H9 (cell line): ENCODE data around the gene DCLRE1C. TPM values are rescaled to one million over a fixed set of nuclear protein-coding genes. Genes with fewer than 3 reads are reported as not detected.
"Not testable (repeated sequence)": the region's sequence is repeated elsewhere in the genome, so short reads cannot be mapped to it uniquely, and the experiment has no call there.

Experiments used
- DNase-seq: peaks from one replicate; pipeline ENCODE4 v3.0.0-alpha.2; 2017
- H2AFZ ChIP-seq: one replicate; pipeline ENCODE4 v1.6.1; 2013; ENCODE audit warnings: mild to moderate bottlenecking, low read length, control low read depth, moderate library complexity
- H2AK5ac ChIP-seq: 2 replicates; pipeline ENCODE4 v1.6.1; 2013; ENCODE audit warnings: low read length, control low read depth, mixed read lengths; ENCODE audit not compliant: insufficient read length
- H2BK120ac ChIP-seq: one replicate; pipeline ENCODE4 v1.6.1; 2013; ENCODE audit warnings: low read depth, mild to moderate bottlenecking, low read length, control low read depth, inconsistent platforms; ENCODE audit not compliant: poor library complexity, severe bottlenecking
- H2BK12ac ChIP-seq: 2 replicates; pipeline ENCODE4 v1.6.1; 2013; ENCODE audit warnings: low read length, control low read depth, mixed read lengths, low read depth; ENCODE audit not compliant: insufficient read length
- H2BK15ac ChIP-seq: 2 replicates; pipeline ENCODE4 v1.6.1; 2013; ENCODE audit warnings: low read depth, low read length, control low read depth
- H2BK20ac ChIP-seq: one replicate; pipeline ENCODE4 v1.6.1; 2013; ENCODE audit warnings: low read depth, mild to moderate bottlenecking, low read length, control low read depth, inconsistent platforms; ENCODE audit not compliant: poor library complexity, severe bottlenecking
- H2BK5ac ChIP-seq: 2 replicates; pipeline ENCODE4 v1.6.1; 2013; ENCODE audit warnings: low read length, control low read depth, mixed read lengths; ENCODE audit not compliant: insufficient read length
- H3K14ac ChIP-seq: 2 replicates; pipeline ENCODE4 v1.6.1; 2013; ENCODE audit warnings: low read length, control low read depth; ENCODE audit not compliant: insufficient read depth
- H3K18ac ChIP-seq: 2 replicates; pipeline ENCODE4 v1.6.1; 2013; ENCODE audit warnings: low read depth, mild to moderate bottlenecking, mixed read lengths, low read length, control low read depth; ENCODE audit not compliant: insufficient read length
- H3K23ac ChIP-seq: 2 replicates; pipeline ENCODE4 v1.6.1; 2013; ENCODE audit warnings: low read length, control low read depth, mixed read lengths, low read depth; ENCODE audit not compliant: insufficient read length
- H3K23me2 ChIP-seq: 2 replicates; pipeline ENCODE4 v1.6.1; 2013; ENCODE audit warnings: low read depth, mild to moderate bottlenecking, mixed read lengths, low read length, control low read depth; ENCODE audit not compliant: insufficient read length, poor library complexity, severe bottlenecking
- H3K27ac ChIP-seq: 2 replicates; pipeline ENCODE4 v1.5.1; 2013; ENCODE audit warnings: low read length, control low read depth, mixed read lengths, low read depth; ENCODE audit not compliant: insufficient read length
- H3K27me3 ChIP-seq: 2 replicates; pipeline ENCODE4 v1.6.1; 2013; ENCODE audit warnings: low read length, control low read depth, inconsistent platforms; ENCODE audit not compliant: insufficient read depth
- H3K4ac ChIP-seq: 2 replicates; pipeline ENCODE4 v1.6.1; 2013; ENCODE audit warnings: low read depth, mild to moderate bottlenecking, control low read depth, inconsistent platforms, low read length, moderate library complexity
- H3K4me1 ChIP-seq: 2 replicates; pipeline ENCODE4 v1.6.1; 2013; ENCODE audit warnings: low read length, control low read depth, inconsistent platforms; ENCODE audit not compliant: insufficient read depth
- H3K4me2 ChIP-seq: 2 replicates; pipeline ENCODE4 v1.6.1; 2013; ENCODE audit warnings: low read length, control low read depth, mixed read lengths; ENCODE audit not compliant: insufficient read length, insufficient read depth
- H3K56ac ChIP-seq: 2 replicates; pipeline ENCODE4 v1.6.1; 2013; ENCODE audit warnings: low read depth, mild to moderate bottlenecking, mixed read lengths, low read length, control low read depth; ENCODE audit not compliant: insufficient read length
- H3K79me1 ChIP-seq: 2 replicates; pipeline ENCODE4 v1.6.1; 2013; ENCODE audit warnings: low read depth, mild to moderate bottlenecking, moderate library complexity, low read length, control low read depth, inconsistent platforms; ENCODE audit not compliant: insufficient read depth, poor library complexity, severe bottlenecking
- H3K79me2 ChIP-seq: 2 replicates; pipeline ENCODE4 v1.6.1; 2013; ENCODE audit warnings: low read length, control low read depth, inconsistent platforms; ENCODE audit not compliant: insufficient read depth
- H3K9ac ChIP-seq: 2 replicates; pipeline ENCODE4 v1.6.1; 2013; ENCODE audit warnings: low read length, control low read depth, mixed read lengths; ENCODE audit not compliant: insufficient read length; ENCODE audit errors: extremely low read depth
- H3K9me3 ChIP-seq: one replicate; pipeline ENCODE4 v1.6.1; 2013; ENCODE audit warnings: low read depth, low read length, inconsistent platforms; ENCODE audit not compliant: control insufficient read depth
- H3T11ph ChIP-seq: one replicate; pipeline ENCODE4 v1.6.1; 2013; ENCODE audit warnings: mild to moderate bottlenecking, low read length, control low read depth, inconsistent platforms
- H4K20me1 ChIP-seq: one replicate; pipeline ENCODE4 v1.6.1; 2013; ENCODE audit not compliant: control insufficient read depth, insufficient read length, insufficient read depth
- H4K5ac ChIP-seq: 2 replicates; pipeline ENCODE4 v1.6.1; 2013; ENCODE audit warnings: low read depth, mild to moderate bottlenecking, mixed read lengths, low read length, control low read depth; ENCODE audit not compliant: insufficient read length
- H4K8ac ChIP-seq: replicated peaks from 2 replicates; pipeline ENCODE4 v1.6.1; 2013; ENCODE audit warnings: low read length, control low read depth, mixed read lengths, low read depth; ENCODE audit not compliant: insufficient read length
- H4K91ac ChIP-seq: 2 replicates; pipeline ENCODE4 v1.6.1; 2013; ENCODE audit warnings: low read depth, mild to moderate bottlenecking, moderate library complexity, mixed read lengths, low read length, control low read depth; ENCODE audit not compliant: insufficient read length
- H3K27ac Mint-ChIP-seq, 3 experiments: 2 replicates in 2 of 3; 3 replicates in 1 of 3; pipeline ENCODE4 v1.8.0; 2020 to 2021; ENCODE audit warnings: mixed read lengths in 3 of 3, mild to moderate bottlenecking in 1 of 3, moderate library complexity in 1 of 3
- H3K27me3 Mint-ChIP-seq: 2 replicates; pipeline ENCODE4 v1.8.0; 2021; ENCODE audit warnings: low read depth, mild to moderate bottlenecking, moderate library complexity, mixed read lengths
- H3K36me3 Mint-ChIP-seq, 3 experiments: 2 replicates in 2 of 3; 3 replicates in 1 of 3; pipeline ENCODE4 v1.8.0; 2020 to 2021; ENCODE audit warnings: low read depth in 3 of 3, mixed read lengths in 3 of 3; ENCODE audit not compliant: insufficient read depth in 1 of 3
- H3K4me1 Mint-ChIP-seq, 2 experiments: 2 replicates each; pipeline ENCODE4 v1.8.0; 2020; ENCODE audit warnings: mixed read lengths in 2 of 2
- H3K4me3 Mint-ChIP-seq, 2 experiments: 2 replicates in 1 of 2; 3 replicates in 1 of 2; pipeline ENCODE4 v1.8.0; 2020 to 2021; ENCODE audit warnings: mild to moderate bottlenecking in 2 of 2, mixed read lengths in 2 of 2, moderate library complexity in 1 of 2
- H3K9me3 Mint-ChIP-seq, 2 experiments: 2 replicates in 1 of 2; 3 replicates in 1 of 2; pipeline ENCODE4 v1.8.0; 2020; ENCODE audit warnings: mild to moderate bottlenecking in 2 of 2, mixed read lengths in 2 of 2, moderate library complexity in 1 of 2
- WGBS: extraction: QIAGEN DNeasy Blood & Tissue Kit; methylation state at CpG from one replicate; pipeline ENCODE4 v1.1.7; 2013; ENCODE audit warnings: missing lambda C conversion rate, low lambda C conversion rate, mixed read lengths; ENCODE audit not compliant: insufficient read length; ENCODE audit errors: extremely low coverage; 5-methylcytosine and 5-hydroxymethylcytosine counted together
- total RNA-seq: library from RNA; stranded (reverse); gene quantifications from 2 replicates; pipeline ENCODE4 v1.2.1, GENCODE V29; 2021

Gene DCLRE1C
- total RNA-seq, 1 experiment from 2014 or later = 15.2 TPM

DNA sequence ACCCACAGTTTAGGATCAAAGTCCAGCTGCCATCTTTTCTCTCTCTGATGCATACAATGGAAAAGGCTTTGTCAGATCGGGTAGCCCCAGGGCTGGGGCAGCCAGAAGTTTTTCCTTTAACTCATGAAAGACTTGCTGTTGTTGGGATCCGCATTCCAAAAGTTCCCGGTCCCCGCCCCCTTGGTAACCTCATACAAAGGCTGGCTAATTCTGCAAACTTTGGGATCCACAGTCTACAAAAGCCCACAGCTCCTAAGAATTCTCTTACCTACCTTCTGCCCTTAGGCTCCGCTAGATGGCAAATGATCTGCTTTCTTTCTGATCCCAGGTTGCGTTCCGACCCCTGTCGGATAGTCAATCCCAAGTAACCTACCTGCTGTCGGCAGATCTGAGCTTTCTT lies 38.4 kb upstream of the DCLRE1C start:
- H4K20me1 ChIP-seq, H2BK5ac ChIP-seq, H3T11ph ChIP-seq, H3K27ac ChIP-seq, H2BK15ac ChIP-seq, H3K27ac Mint-ChIP-seq, H3K4me1 ChIP-seq, H3K4ac ChIP-seq, H3K23ac ChIP-seq, H2BK20ac ChIP-seq, H3K9me3 Mint-ChIP-seq, H3K27me3 ChIP-seq, H3K4me3 Mint-ChIP-seq, H3K18ac ChIP-seq, H3K36me3 Mint-ChIP-seq, H3K9ac ChIP-seq, H2AK5ac ChIP-seq, H3K4me2 ChIP-seq, DNase-seq, H3K27me3 Mint-ChIP-seq, H3K79me1 ChIP-seq, H4K8ac ChIP-seq, H4K91ac ChIP-seq, H2AFZ ChIP-seq, H3K79me2 ChIP-seq, H3K9me3 ChIP-seq, H3K56ac ChIP-seq, H3K23me2 ChIP-seq, H3K14ac ChIP-seq, H2BK120ac ChIP-seq, H2BK12ac ChIP-seq, H4K5ac ChIP-seq: not testable (repeated sequence)
- no CpG with 5 or more reads among the region's 9 CpGs for WGBS
- peaks cover 13% of the 10 kb centered on the region in 2 experiments for H3K4me1 Mint-ChIP-seq
